ENCODE measurements around the gene NEDD4L. TPM values are rescaled to one million over a fixed set of nuclear protein-coding genes. Genes with fewer than 3 reads are reported as not detected.
"Not testable (repeated sequence)": the region's sequence is repeated elsewhere in the genome, so short reads cannot be mapped to it uniquely, and the experiment has no call there.

Gene NEDD4L
- total RNA-seq, 1 donor from 2014 or later: 55.3 TPM

GRCh38 chr18:58353581-58353980 is 309.6 kb downstream of the NEDD4L start:
- no peak for DNase-seq

- DNase-seq: no peak
Observed at GRCh38 chr18:58354051-58354450, 310.0 kb downstream of the NEDD4L start.

GRCh38 chr18:58354791-58355190 is 310.8 kb downstream of the NEDD4L start:
- DNase-seq: no peak

- no peak for DNase-seq
Observed at GRCh38 chr18:58355243-58355642, 311.2 kb downstream of the NEDD4L start.

- DNase-seq: no peak
Observed at GRCh38 chr18:58359218-58359617, 315.2 kb downstream of the NEDD4L start.

- DNase-seq: no peak
Observed at GRCh38 chr18:58359620-58360019, 315.6 kb downstream of the NEDD4L start.

- no peak for DNase-seq
Observed at GRCh38 chr18:58360324-58360723, 316.3 kb downstream of the NEDD4L start.

- DNase-seq: no peak
Observed at GRCh38 chr18:58361212-58361611, 317.2 kb downstream of the NEDD4L start.

- peak; percentile 52 for DNase-seq
Observed at GRCh38 chr18:58362027-58362575, 318.1 kb downstream of the NEDD4L start.

GRCh38 chr18:58362829-58363271 is 318.8 kb downstream of the NEDD4L start:
- DNase-seq: no peak

- DNase-seq: no peak
Observed at GRCh38 chr18:58363767-58364540, 319.9 kb downstream of the NEDD4L start.

- DNase-seq: no peak
Observed at GRCh38 chr18:58364876-58365528, 321.0 kb downstream of the NEDD4L start.

GRCh38 chr18:58367425-58368140 is 323.6 kb downstream of the NEDD4L start:
- DNase-seq: no peak

- DNase-seq: no peak
Observed at GRCh38 chr18:58369616-58370015, 325.6 kb downstream of the NEDD4L start.

- no peak for DNase-seq
Observed at GRCh38 chr18:58370038-58370580, 326.1 kb downstream of the NEDD4L start.

GRCh38 chr18:58370612-58371011 is 326.6 kb downstream of the NEDD4L start:
- no peak for DNase-seq

- DNase-seq: no peak
Observed at GRCh38 chr18:58373481-58373880, 329.5 kb downstream of the NEDD4L start.

- DNase-seq: no peak
Observed at GRCh38 chr18:58375051-58375450, 331.0 kb downstream of the NEDD4L start.

- DNase-seq: peak; percentile 74
Observed at GRCh38 chr18:58378411-58379379, 334.7 kb downstream of the NEDD4L start.

GRCh38 chr18:58379443-58379842 is 335.4 kb downstream of the NEDD4L start:
- DNase-seq: no peak

GRCh38 chr18:58380113-58380512 is 336.1 kb downstream of the NEDD4L start:
- not testable (repeated sequence) for DNase-seq
